HEK293 (cell line): ENCODE measurements around the gene NLGN1.

Experiments
- CTCF ChIP-seq: fragments of 450-650 bp; formaldehyde crosslinking; IDR thresholded peaks from 2 replicates; pipeline ENCODE4 v1.5.1; 2016; ENCODE audit warnings: missing biosample characterization, missing genetic modification characterization
- KLF16 ChIP-seq: fragments of 450-650 bp; formaldehyde crosslinking; IDR thresholded peaks from 2 replicates; pipeline ENCODE4 v1.5.1; 2017; ENCODE audit warnings: missing biosample characterization, missing genetic modification characterization
- SALL2 ChIP-seq: fragments of 450-650 bp; formaldehyde crosslinking; IDR thresholded peaks from 2 replicates; pipeline ENCODE4 v1.5.0; 2017; ENCODE audit warnings: missing biosample characterization, mild to moderate bottlenecking, missing genetic modification characterization, borderline replicate concordance
- ZBTB17 ChIP-seq: fragments of 450-650 bp; formaldehyde crosslinking; IDR thresholded peaks from 2 replicates; pipeline ENCODE4 v1.5.1; 2016; ENCODE audit warnings: missing biosample characterization, missing genetic modification characterization
- ZNF112 ChIP-seq: fragments of 450-650 bp; formaldehyde crosslinking; IDR thresholded peaks from 2 replicates; pipeline ENCODE4 v1.5.0; 2017; ENCODE audit warnings: missing biosample characterization, missing genetic modification characterization
- ZNF274 ChIP-seq, 2 experiments: fragments of 200-500 bp in 1 of 2; fragments of 450-650 bp in 1 of 2; sonication (Bioruptor generic) in 1 of 2; formaldehyde crosslinking in 1 of 2; IDR thresholded peaks; 2 replicates each; pipeline versions ENCODE4 v1.5.1 to v1.6.1; 2014 to 2016; ENCODE audit warnings: borderline replicate concordance in 1 of 2, inconsistent platforms in 1 of 2, low read length in 1 of 2, missing biosample characterization in 1 of 2, missing genetic modification characterization in 1 of 2
- ZNF48 ChIP-seq: fragments of 450-650 bp; formaldehyde crosslinking; IDR thresholded peaks from 2 replicates; pipeline ENCODE4 v1.5.1; 2016; ENCODE audit warnings: missing biosample characterization, missing genetic modification characterization
- ZNF549 ChIP-seq: fragments of 450-650 bp; IDR thresholded peaks from 2 replicates; pipeline ENCODE4 v1.5.1; 2018; ENCODE audit warnings: missing biosample characterization, missing genetic modification characterization, mild to moderate bottlenecking, inconsistent platforms, moderate library complexity
- ZNF555 ChIP-seq: fragments of 450-650 bp; formaldehyde crosslinking; conservative IDR thresholded peaks from 2 replicates; pipeline ENCODE4 v1.5.1; 2017; ENCODE audit warnings: missing biosample characterization, mild to moderate bottlenecking, missing genetic modification characterization, inconsistent platforms
- ZNF776 ChIP-seq: fragments of 450-650 bp; formaldehyde crosslinking; IDR thresholded peaks from 2 replicates; pipeline ENCODE4 v1.5.0; 2017; ENCODE audit warnings: missing biosample characterization, missing genetic modification characterization, borderline replicate concordance
- TF ChIP-seq, protein P1 (sequence below): sonication (generic); formaldehyde crosslinking; IDR thresholded peaks from 2 replicates; pipeline ENCODE4 v1.8.1; 2022; ENCODE audit warnings: mild to moderate bottlenecking, moderate library complexity, missing genetic modification reagents
- TF ChIP-seq, protein P2 (sequence below): fragments of 450-650 bp; formaldehyde crosslinking; IDR thresholded peaks from 2 replicates; pipeline ENCODE4 v1.5.1; 2016; ENCODE audit warnings: missing biosample characterization, missing genetic modification characterization, low read depth

- TF ChIP-seq, protein P1, sequence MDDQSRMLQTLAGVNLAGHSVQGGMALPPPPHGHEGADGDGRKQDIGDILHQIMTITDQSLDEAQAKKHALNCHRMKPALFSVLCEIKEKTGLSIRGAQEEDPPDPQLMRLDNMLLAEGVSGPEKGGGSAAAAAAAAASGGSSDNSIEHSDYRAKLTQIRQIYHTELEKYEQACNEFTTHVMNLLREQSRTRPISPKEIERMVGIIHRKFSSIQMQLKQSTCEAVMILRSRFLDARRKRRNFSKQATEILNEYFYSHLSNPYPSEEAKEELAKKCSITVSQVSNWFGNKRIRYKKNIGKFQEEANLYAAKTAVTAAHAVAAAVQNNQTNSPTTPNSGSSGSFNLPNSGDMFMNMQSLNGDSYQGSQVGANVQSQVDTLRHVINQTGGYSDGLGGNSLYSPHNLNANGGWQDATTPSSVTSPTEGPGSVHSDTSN (CRISPR knock-in tag), result no peak
- TF ChIP-seq CTCF (tag by site-specific recombination) (no peak), ZNF48 (no peak), SALL2 (tag by site-specific recombination) (no peak), ZNF776 (tag by site-specific recombination) (no peak), ZNF112 (tag by site-specific recombination) (no peak), ZNF549 (tag by site-specific recombination) (no peak), ZNF555 (tag by site-specific recombination) (no peak), ZBTB17 (no peak), KLF16 (tag by site-specific recombination) (no peak), ZNF274 (IDR thresholded peaks at IDR 0.05; ENCODE audit: low read length) (no peak), ZNF274 (tag by site-specific recombination; IDR thresholded peaks at IDR 0.05; ENCODE audit: borderline replicate concordance) (no peak)
- TF ChIP-seq, protein P2, sequence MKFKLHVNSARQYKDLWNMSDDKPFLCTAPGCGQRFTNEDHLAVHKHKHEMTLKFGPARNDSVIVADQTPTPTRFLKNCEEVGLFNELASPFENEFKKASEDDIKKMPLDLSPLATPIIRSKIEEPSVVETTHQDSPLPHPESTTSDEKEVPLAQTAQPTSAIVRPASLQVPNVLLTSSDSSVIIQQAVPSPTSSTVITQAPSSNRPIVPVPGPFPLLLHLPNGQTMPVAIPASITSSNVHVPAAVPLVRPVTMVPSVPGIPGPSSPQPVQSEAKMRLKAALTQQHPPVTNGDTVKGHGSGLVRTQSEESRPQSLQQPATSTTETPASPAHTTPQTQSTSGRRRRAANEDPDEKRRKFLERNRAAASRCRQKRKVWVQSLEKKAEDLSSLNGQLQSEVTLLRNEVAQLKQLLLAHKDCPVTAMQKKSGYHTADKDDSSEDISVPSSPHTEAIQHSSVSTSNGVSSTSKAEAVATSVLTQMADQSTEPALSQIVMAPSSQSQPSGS (tag by site-specific recombination), result no peak
Measured at GRCh38 chr3:174102866-174103265, 705.3 kb downstream of the NLGN1 start.
